Neutrophil (primary cell): ENCODE measurements around the gene PTPRD.
"Not testable (repeated sequence)": the region's sequence is repeated elsewhere in the genome, so short reads cannot be mapped to it uniquely, and the experiment has no call there.

Source experiments
- H3K27ac ChIP-seq: fragments of 200-600 bp; sonication (generic); 2 replicates; pipeline ENCODE4 v1.5.1; 2016; ENCODE audit warnings: mild to moderate bottlenecking, moderate library complexity
- H3K27me3 ChIP-seq: fragments of 200-600 bp; sonication (generic); 2 replicates; pipeline ENCODE4 v1.6.0; 2016; ENCODE audit warnings: mild to moderate bottlenecking
- H3K36me3 ChIP-seq: fragments of 200-600 bp; sonication (generic); 2 replicates; pipeline ENCODE4 v1.5.1; 2017
- H3K4me1 ChIP-seq, 2 experiments: fragments of 200-600 bp in 1 of 2; sonication (generic) in 1 of 2; 1 replicate in 1 of 2; 2 replicates in 1 of 2; pipeline versions ENCODE4 v1.5.1 to v1.6.1; 2013 to 2016; ENCODE audit warnings: low read depth in 1 of 2, low read length in 1 of 2, mild to moderate bottlenecking in 1 of 2, moderate library complexity in 1 of 2; ENCODE audit not compliant: control insufficient read depth in 1 of 2, insufficient read depth in 1 of 2
- H3K4me3 ChIP-seq, 2 experiments: fragments of 200-600 bp in 1 of 2; sonication (generic) in 1 of 2; 1 replicate in 1 of 2; 2 replicates in 1 of 2; pipeline ENCODE4 v1.5.1; 2013 to 2016; ENCODE audit warnings: low read depth in 1 of 2, low read length in 1 of 2, mild to moderate bottlenecking in 1 of 2, moderate library complexity in 1 of 2
- H3K9me3 ChIP-seq: fragments of 200-600 bp; sonication (generic); 2 replicates; pipeline ENCODE4 v1.5.1; 2016
- CTCF ChIP-seq: fragments of 200-600 bp; sonication (generic); IDR thresholded peaks from 2 replicates; pipeline ENCODE4 v1.5.1; 2016; ENCODE audit warnings: antibody characterized with exemption

PTPRD gene

GRCh38 chr9:10488937-10489336 lies 123.9 kb downstream of the PTPRD start:
- TF ChIP-seq CTCF = no peak
- no peak overlapping the region for H3K27ac ChIP-seq

GRCh38 chr9:10479172-10479571 lies 133.6 kb downstream of the PTPRD start:
- no peaks in the 10 kb centered on the region for H3K4me1 ChIP-seq
- no peak overlapping the region for H3K4me3 ChIP-seq
- H3K36me3 ChIP-seq = no peaks in the 10 kb centered on the region
- no peaks in the 10 kb centered on the region for H3K27me3 ChIP-seq
- no peaks in the 10 kb centered on the region for H3K9me3 ChIP-seq
- no peak for TF ChIP-seq CTCF
- no peak overlapping the region for H3K27ac ChIP-seq

More at GRCh38 chr9:10488937-10489336, 123.9 kb downstream of the PTPRD start:
- Histone ChIP-seq H3K4me3 (no peak overlapping the region), H3K4me1 (no peaks in the 10 kb centered on the region), H3K9me3 (no peaks in the 10 kb centered on the region), H3K27me3 (no peaks in the 10 kb centered on the region), H3K36me3 (no peaks in the 10 kb centered on the region)

- not testable (repeated sequence) for H3K27me3 ChIP-seq, H3K4me1 ChIP-seq, H3K36me3 ChIP-seq, H3K27ac ChIP-seq, H3K4me3 ChIP-seq, H3K9me3 ChIP-seq
Observed at GRCh38 chr9:10449201-10449617, 163.6 kb downstream of the PTPRD start.

- TF ChIP-seq CTCF = no peak
- Histone ChIP-seq H3K4me1 (no peaks in the 10 kb centered on the region), H3K27me3 (no peaks in the 10 kb centered on the region), H3K27ac (no peak overlapping the region), H3K36me3 (no peaks in the 10 kb centered on the region), H3K4me3 (no peak overlapping the region), H3K9me3 (no peaks in the 10 kb centered on the region)
Observed at GRCh38 chr9:10447036-10447435, 165.8 kb downstream of the PTPRD start.

- H3K27me3 ChIP-seq = no peaks in the 10 kb centered on the region
- no peaks in the 10 kb centered on the region for H3K4me1 ChIP-seq
- TF ChIP-seq CTCF = no peak
- no peak overlapping the region for H3K27ac ChIP-seq
- no peaks in the 10 kb centered on the region for H3K9me3 ChIP-seq
- no peak overlapping the region for H3K4me3 ChIP-seq
- H3K36me3 ChIP-seq = no peaks in the 10 kb centered on the region
Observed at GRCh38 chr9:10443868-10444204, 169.0 kb downstream of the PTPRD start.

- Histone ChIP-seq H3K4me3 (no peak overlapping the region), H3K27me3 (no peaks in the 10 kb centered on the region), H3K9me3 (no peaks in the 10 kb centered on the region), H3K4me1 (no peaks in the 10 kb centered on the region), H3K27ac (no peak overlapping the region), H3K36me3 (no peaks in the 10 kb centered on the region)
- TF ChIP-seq CTCF = no peak
Observed at GRCh38 chr9:10443181-10443867, 169.5 kb downstream of the PTPRD start.
